HepG2 (cell line): ENCODE data around the gene ADGRD1. TPM values are rescaled to one million over a fixed set of nuclear protein-coding genes. Genes with fewer than 3 reads are reported as not detected.

Experiments used
- ATAC-seq: fragments of 200-7000 bp; cut with Tn5 transposase; 3 replicates; pipeline ENCODE4 v1.9.1; 2020; ENCODE audit warnings: mild to moderate bottlenecking, moderate library complexity
- BruUV-seq: library from RNA; stranded (reverse); fragments of 400-500 nt; replicated peaks from 2 replicates; lab custom pipeline; 2021; lab: Mats Ljungman, UMichigan
- CTCF ChIA-PET: fragments of 300-600 bp; formaldehyde crosslinking; extraction: SDS; loops from one replicate; lab custom pipeline; 2021; ENCODE audit warnings: low total read pairs, inconsistent platforms, low intra/inter-chr PET ratio; lab: Yijun Ruan, JAX
- POLR2A ChIA-PET: fragments of 350-600 bp; sonication (Branson Sonifier 250); formaldehyde crosslinking; loops from one replicate; lab custom pipeline; 2020; ENCODE audit warnings: antibody characterized with exemption, inconsistent platforms; lab: Yijun Ruan, JAX
- DNase-seq: peaks from one replicate; pipeline ENCODE4 v3.0.0-alpha.2; 2015; ENCODE audit warnings: low spot score
- FAIRE-seq: peaks from 3 replicates; lab custom pipeline; 2011; peaks lifted over from hg19 to GRCh38; lab: Jason Lieb, UNC
- H2AFZ ChIP-seq: one replicate; pipeline ENCODE4 v1.6.1; 2011; ENCODE audit warnings: low read length, inconsistent platforms
- H3K27ac ChIP-seq: fragments of 300-600 bp; 3 replicates; pipeline ENCODE4 v1.8.0; 2011; ENCODE audit warnings: mixed run types, mild to moderate bottlenecking, mixed read lengths, low read length, inconsistent platforms; ENCODE audit not compliant: insufficient read depth; ENCODE audit errors: extremely low read length
- H3K27me3 ChIP-seq, 2 experiments: fragments of 200-600 bp in 1 of 2; 2 replicates in 1 of 2; 3 replicates in 1 of 2; pipeline versions ENCODE4 v1.6.0 to v1.8.0; 2011; ENCODE audit warnings: low read length in 2 of 2, mild to moderate bottlenecking in 2 of 2, moderate library complexity in 2 of 2, inconsistent platforms in 1 of 2; ENCODE audit not compliant: insufficient read depth in 2 of 2, control insufficient read depth in 1 of 2
- H3K36me3 ChIP-seq, 2 experiments: fragments of 200-600 bp in 1 of 2; replicated peaks in 1 of 2; 2 replicates in 1 of 2; 3 replicates in 1 of 2; pipeline versions ENCODE4 v1.5.1 to v1.8.0; 2011; ENCODE audit warnings: low read length in 2 of 2, inconsistent platforms in 1 of 2; ENCODE audit not compliant: insufficient read depth in 2 of 2, control insufficient read depth in 1 of 2
- H3K4me1 ChIP-seq: 2 replicates; pipeline ENCODE4 v1.5.1; 2012; ENCODE audit warnings: low read length, inconsistent platforms; ENCODE audit not compliant: insufficient read depth
- H3K4me2 ChIP-seq: 2 replicates; pipeline ENCODE4 v1.6.0; 2011; ENCODE audit warnings: low read depth, low read length, inconsistent platforms
- H3K4me3 ChIP-seq, 3 experiments: fragments of 200-600 bp in 1 of 3; sonication (generic), shearing (Covaris generic) in 1 of 3; replicated peaks in 1 of 3; 2 replicates each; pipeline ENCODE4 v1.5.1; 2011 to 2016; ENCODE audit warnings: low read length in 3 of 3, inconsistent platforms in 2 of 3, low read depth in 2 of 3, mild to moderate bottlenecking in 2 of 3, control low read depth in 1 of 3, mixed read lengths in 1 of 3; ENCODE audit not compliant: insufficient read depth in 1 of 3
- H3K79me2 ChIP-seq: one replicate; pipeline ENCODE4 v1.6.1; 2011; ENCODE audit warnings: low read length, inconsistent platforms; ENCODE audit not compliant: insufficient read depth
- H3K9ac ChIP-seq: 2 replicates; pipeline ENCODE4 v1.6.0; 2011; ENCODE audit warnings: mild to moderate bottlenecking, low read depth, low read length, inconsistent platforms; ENCODE audit not compliant: insufficient read depth
- H3K9me3 ChIP-seq: 2 replicates; pipeline ENCODE4 v1.5.1; 2012; ENCODE audit warnings: mild to moderate bottlenecking, low read length
- H4K20me1 ChIP-seq: 2 replicates; pipeline ENCODE4 v1.6.0; 2011; ENCODE audit warnings: inconsistent platforms, mild to moderate bottlenecking, low read length, moderate library complexity; ENCODE audit not compliant: insufficient read depth
- BRD4 ChIP-seq: sonication (generic); formaldehyde crosslinking; IDR thresholded peaks from 2 replicates; pipeline ENCODE4 v1.4.0; 2020; ENCODE audit warnings: missing genetic modification reagents
- EHMT2 ChIP-seq: fragments of 200-600 bp; sonication (generic); IDR thresholded peaks from 2 replicates; pipeline ENCODE4 v1.7.0; 2017; ENCODE audit warnings: antibody characterized with exemption, low read depth, low read length, borderline replicate concordance
- FIP1L1 ChIP-seq: fragments of 200-400 bp; formaldehyde crosslinking; IDR thresholded peaks from 2 replicates; pipeline ENCODE4 v1.6.1; 2018; ENCODE audit warnings: low read depth, mild to moderate bottlenecking, low read length, moderate library complexity, borderline replicate concordance; ENCODE audit not compliant: insufficient read depth
- NFKBIZ ChIP-seq: IDR thresholded peaks from 2 replicates; pipeline ENCODE4 v1.6.1; 2018; ENCODE audit warnings: missing genetic modification reagents, missing compliant biosample characterization
- SIX4 ChIP-seq: sonication (generic); formaldehyde crosslinking; IDR thresholded peaks from 2 replicates; pipeline ENCODE4 v1.4.0; 2020; ENCODE audit warnings: missing genetic modification reagents
- TEAD2 ChIP-seq: sonication (generic); formaldehyde crosslinking; IDR thresholded peaks from 2 replicates; pipeline ENCODE4 v1.9.0; 2021; ENCODE audit warnings: missing genetic modification reagents
- ZNF337 ChIP-seq: sonication (generic); formaldehyde crosslinking; IDR thresholded peaks from 2 replicates; pipeline ENCODE4 v1.5.1; 2020; ENCODE audit warnings: missing genetic modification reagents, low read depth, mild to moderate bottlenecking, borderline replicate concordance
- ZNF510 ChIP-seq: sonication (generic); formaldehyde crosslinking; IDR thresholded peaks from 2 replicates; pipeline ENCODE4 v1.4.0; 2020; ENCODE audit warnings: low read depth, mild to moderate bottlenecking, missing genetic modification reagents
- ZSCAN12 ChIP-seq: sonication (generic); formaldehyde crosslinking; IDR thresholded peaks from 2 replicates; pipeline ENCODE4 v1.9.0; 2021; ENCODE audit warnings: mild to moderate bottlenecking, missing genetic modification reagents
- WGBS: methylation state at CpG from one replicate; pipeline ENCODE4 v1.1.6; 2017; ENCODE audit warnings: low lambda C conversion rate; 5-methylcytosine and 5-hydroxymethylcytosine counted together
- in situ Hi-C: cut with HindIII; loops from 2 replicates; pipeline ENCODE4 v1.10.0; 2017; ENCODE audit warnings: low pct_unique_long_range_greater_than_20kb; ENCODE audit not compliant: extremely low pct_ligation_motif_present
- intact Hi-C: fragments of 100-400 bp; cut with micrococcal nuclease; formaldehyde crosslinking; loops from one replicate; pipeline ENCODE4 v1.10.0; 2022; ENCODE audit not compliant: unreplicated experiment
- polyA plus RNA-seq, 8 experiments: library from polyadenylated mRNA; depleted of rRNA in 3 of 8; stranded (reverse) in 7 of 8; unstranded in 1 of 8; fragments of >200 nt; fragmentation: Illumina TruSeq in 4 of 8; extraction: Trizol in 4 of 8; gene quantifications; 2 replicates each; pipeline versions ENCODE4 v1.2.1 to v1.2.3, GENCODE V29; 2011 to 2016; ENCODE audit warnings: low read depth in 4 of 8, missing spikeins in 1 of 8, mixed read lengths in 1 of 8; ENCODE audit not compliant: insufficient read depth in 1 of 8
- total RNA-seq, 5 experiments: library from RNA; depleted of rRNA; stranded (reverse); fragments of >200 nt; fragmentation: Illumina TruSeq; extraction: Trizol; gene quantifications; 2 replicates each; pipeline ENCODE4 v1.2.3, GENCODE V29; 2016; ENCODE audit warnings: low read depth in 1 of 5
- TF ChIP-seq, protein P1 (sequence below): sonication (generic); formaldehyde crosslinking; IDR thresholded peaks from 2 replicates; pipeline ENCODE4 v1.5.1; 2020; ENCODE audit warnings: missing genetic modification reagents, mild to moderate bottlenecking, borderline replicate concordance
- TF ChIP-seq, protein P2 (sequence below): sonication (generic); formaldehyde crosslinking; IDR thresholded peaks from 2 replicates; pipeline ENCODE4 v1.5.0; 2020; ENCODE audit warnings: mild to moderate bottlenecking, missing genetic modification reagents
- TF ChIP-seq, protein P3 (sequence below): sonication (generic); formaldehyde crosslinking; IDR thresholded peaks from 2 replicates; pipeline ENCODE4 v1.4.0; 2020; ENCODE audit warnings: mild to moderate bottlenecking, missing genetic modification reagents, borderline replicate concordance
- TF ChIP-seq, protein P4 (sequence below): sonication (generic); formaldehyde crosslinking; IDR thresholded peaks from 2 replicates; pipeline ENCODE4 v1.4.0; 2020; ENCODE audit warnings: mild to moderate bottlenecking, missing genetic modification reagents

Gene ADGRD1
- total and polyA plus RNA-seq, 2 of the 13 experiments (the other 11 are each of a cell fraction or from before 2014, with no cell fraction given) = 0.46 to 12.4 TPM

DNA sequence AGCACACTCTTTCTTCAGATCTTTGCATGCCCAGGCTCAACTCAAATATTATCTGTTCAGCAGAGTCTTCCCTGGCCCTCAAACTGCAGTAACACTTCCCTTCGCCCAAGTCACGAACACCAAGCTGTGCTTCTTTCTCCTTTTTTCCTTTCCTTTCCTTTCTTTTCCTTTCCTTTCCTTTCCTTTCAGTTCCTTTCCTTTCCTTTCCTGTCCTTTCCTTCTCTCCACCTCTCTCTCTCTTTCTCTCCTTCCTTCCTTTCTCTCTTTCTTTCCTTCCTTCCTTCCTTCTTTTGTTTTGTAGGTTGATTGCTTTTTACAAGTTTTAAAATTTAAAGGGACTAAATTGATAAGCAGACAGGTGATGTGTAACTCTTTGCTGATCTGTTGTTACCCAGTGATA, 19.0 kb upstream of the ADGRD1 start:
- BruUV-seq = no TSS peak
- in situ Hi-C loops (no loop called here), intact Hi-C loops (no loop called here)
- ChIA-PET POLR2A (no interaction called here), CTCF (no interaction called here)
- no peak for TF ChIP-seq ZSCAN12
- no peak for TF ChIP-seq TEAD2
- TF ChIP-seq, protein P1, sequence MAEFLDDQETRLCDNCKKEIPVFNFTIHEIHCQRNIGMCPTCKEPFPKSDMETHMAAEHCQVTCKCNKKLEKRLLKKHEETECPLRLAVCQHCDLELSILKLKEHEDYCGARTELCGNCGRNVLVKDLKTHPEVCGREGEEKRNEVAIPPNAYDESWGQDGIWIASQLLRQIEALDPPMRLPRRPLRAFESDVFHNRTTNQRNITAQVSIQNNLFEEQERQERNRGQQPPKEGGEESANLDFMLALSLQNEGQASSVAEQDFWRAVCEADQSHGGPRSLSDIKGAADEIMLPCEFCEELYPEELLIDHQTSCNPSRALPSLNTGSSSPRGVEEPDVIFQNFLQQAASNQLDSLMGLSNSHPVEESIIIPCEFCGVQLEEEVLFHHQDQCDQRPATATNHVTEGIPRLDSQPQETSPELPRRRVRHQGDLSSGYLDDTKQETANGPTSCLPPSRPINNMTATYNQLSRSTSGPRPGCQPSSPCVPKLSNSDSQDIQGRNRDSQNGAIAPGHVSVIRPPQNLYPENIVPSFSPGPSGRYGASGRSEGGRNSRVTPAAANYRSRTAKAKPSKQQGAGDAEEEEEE (CRISPR knock-in tag) = no peak
- TF ChIP-seq SIX4 = no peak
- TF ChIP-seq, protein P2, sequence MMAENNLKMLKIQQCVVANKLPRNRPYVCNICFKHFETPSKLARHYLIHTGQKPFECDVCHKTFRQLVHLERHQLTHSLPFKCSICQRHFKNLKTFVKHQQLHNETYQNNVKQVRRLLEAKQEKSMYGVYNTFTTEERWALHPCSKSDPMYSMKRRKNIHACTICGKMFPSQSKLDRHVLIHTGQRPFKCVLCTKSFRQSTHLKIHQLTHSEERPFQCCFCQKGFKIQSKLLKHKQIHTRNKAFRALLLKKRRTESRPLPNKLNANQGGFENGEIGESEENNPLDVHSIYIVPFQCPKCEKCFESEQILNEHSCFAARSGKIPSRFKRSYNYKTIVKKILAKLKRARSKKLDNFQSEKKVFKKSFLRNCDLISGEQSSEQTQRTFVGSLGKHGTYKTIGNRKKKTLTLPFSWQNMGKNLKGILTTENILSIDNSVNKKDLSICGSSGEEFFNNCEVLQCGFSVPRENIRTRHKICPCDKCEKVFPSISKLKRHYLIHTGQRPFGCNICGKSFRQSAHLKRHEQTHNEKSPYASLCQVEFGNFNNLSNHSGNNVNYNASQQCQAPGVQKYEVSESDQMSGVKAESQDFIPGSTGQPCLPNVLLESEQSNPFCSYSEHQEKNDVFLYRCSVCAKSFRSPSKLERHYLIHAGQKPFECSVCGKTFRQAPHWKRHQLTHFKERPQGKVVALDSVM (CRISPR knock-in tag) = no peak
- TF ChIP-seq BRD4 (CRISPR knock-in tag) = no peak
- TF ChIP-seq ZNF510 (CRISPR knock-in tag) = no peak
- TF ChIP-seq, protein P3, sequence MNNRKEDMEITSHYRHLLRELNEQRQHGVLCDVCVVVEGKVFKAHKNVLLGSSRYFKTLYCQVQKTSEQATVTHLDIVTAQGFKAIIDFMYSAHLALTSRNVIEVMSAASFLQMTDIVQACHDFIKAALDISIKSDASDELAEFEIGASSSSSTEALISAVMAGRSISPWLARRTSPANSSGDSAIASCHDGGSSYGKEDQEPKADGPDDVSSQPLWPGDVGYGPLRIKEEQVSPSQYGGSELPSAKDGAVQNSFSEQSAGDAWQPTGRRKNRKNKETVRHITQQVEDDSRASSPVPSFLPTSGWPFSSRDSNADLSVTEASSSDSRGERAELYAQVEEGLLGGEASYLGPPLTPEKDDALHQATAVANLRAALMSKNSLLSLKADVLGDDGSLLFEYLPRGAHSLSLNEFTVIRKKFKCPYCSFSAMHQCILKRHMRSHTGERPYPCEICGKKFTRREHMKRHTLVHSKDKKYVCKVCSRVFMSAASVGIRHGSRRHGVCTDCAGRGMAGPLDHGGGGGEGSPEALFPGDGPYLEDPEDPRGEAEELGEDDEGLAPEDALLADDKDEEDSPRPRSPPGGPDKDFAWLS (CRISPR knock-in tag) = no peak
- no peak for TF ChIP-seq EHMT2
- TF ChIP-seq NFKBIZ (CRISPR knock-in tag) = no peak
- TF ChIP-seq, protein P4, sequence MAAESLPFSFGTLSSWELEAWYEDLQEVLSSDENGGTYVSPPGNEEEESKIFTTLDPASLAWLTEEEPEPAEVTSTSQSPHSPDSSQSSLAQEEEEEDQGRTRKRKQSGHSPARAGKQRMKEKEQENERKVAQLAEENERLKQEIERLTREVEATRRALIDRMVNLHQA (CRISPR knock-in tag) = no peak
- TF ChIP-seq FIP1L1 = no peak
- no peak for TF ChIP-seq ZNF337 (CRISPR knock-in tag)
- no peak overlapping the region for H3K4me3 ChIP-seq
- 70% methylated on average over 2 of the region's 2 CpGs for WGBS
- peaks cover 13% of the 10 kb centered on the region for H3K4me1 ChIP-seq
- H3K9ac ChIP-seq = no peak overlapping the region
- no peak for ATAC-seq
- H4K20me1 ChIP-seq = no peaks in the 10 kb centered on the region
- FAIRE-seq = no peak
- no peaks in the 10 kb centered on the region for H3K9me3 ChIP-seq
- DNase-seq = no peak
- peaks cover 4 to 27% of the 10 kb centered on the region in 2 experiments; a peak in 4 of 5 replicates for H3K27me3 ChIP-seq
- no peak overlapping the region for H3K4me2 ChIP-seq
- H2AFZ ChIP-seq = no peak overlapping the region
- H3K36me3 ChIP-seq = no peaks in the 10 kb centered on the region
- H3K27ac ChIP-seq = no peak overlapping the region
- H3K79me2 ChIP-seq = no peaks in the 10 kb centered on the region
